ENCODE data around the gene OLR1. TPM values are rescaled to one million over a fixed set of nuclear protein-coding genes. Genes with fewer than 3 reads are reported as not detected.
A peak's percentile ranks its signal among the peaks of the same experiment; 100 is the strongest.
"Not testable (repeated sequence)": the region's sequence is repeated elsewhere in the genome, so short reads cannot be mapped to it uniquely, and the experiment has no call there.

OLR1 gene
- total RNA-seq (2014; rRNA removed; shearing (Covaris generic)) = 0.06 TPM in 1 of 2 replicates, not detected in the other

DNA sequence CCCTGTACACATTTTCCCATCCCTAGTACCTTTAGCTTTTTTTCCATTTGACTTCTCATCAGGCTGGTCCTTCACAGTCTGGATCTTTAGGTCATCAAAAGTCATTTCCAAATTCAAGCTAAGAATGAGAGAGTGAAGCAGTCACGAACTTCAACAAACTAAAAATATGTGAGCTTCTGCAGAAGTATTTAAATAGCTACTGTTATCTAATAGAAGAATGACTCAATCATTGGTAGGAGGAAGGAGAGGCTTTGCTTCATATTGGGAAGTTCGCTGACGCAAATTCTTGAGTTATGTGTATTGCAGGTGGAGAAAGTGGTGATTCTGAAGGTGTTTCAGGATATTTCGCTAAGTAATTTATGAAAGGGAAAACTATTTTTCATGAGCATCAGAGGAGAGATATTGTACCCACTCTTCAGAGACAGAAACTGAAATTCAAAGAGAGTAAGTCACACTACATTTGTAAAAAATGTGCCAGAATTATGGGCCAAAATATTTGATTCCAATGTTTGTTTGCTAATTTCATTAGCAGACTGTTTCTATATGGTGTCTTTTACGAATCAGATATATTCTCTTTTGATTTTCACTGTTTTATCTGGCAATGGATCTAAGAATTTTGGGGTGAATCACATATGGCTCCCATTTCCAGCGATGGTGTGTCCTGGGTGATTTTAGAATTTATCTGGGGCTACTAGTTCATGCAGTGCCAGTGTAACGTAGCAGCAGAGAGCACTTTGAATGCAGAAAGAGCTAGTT, at the start of gene OLR1:
Gene OLR1, minus strand, starts transcription at position 160 of the 756 bp plus-strand sequence. Its CDS starts 55 bp downstream, at position 105.
- no peak for DNase-seq (ENCODE audit: low read depth)

DNA sequence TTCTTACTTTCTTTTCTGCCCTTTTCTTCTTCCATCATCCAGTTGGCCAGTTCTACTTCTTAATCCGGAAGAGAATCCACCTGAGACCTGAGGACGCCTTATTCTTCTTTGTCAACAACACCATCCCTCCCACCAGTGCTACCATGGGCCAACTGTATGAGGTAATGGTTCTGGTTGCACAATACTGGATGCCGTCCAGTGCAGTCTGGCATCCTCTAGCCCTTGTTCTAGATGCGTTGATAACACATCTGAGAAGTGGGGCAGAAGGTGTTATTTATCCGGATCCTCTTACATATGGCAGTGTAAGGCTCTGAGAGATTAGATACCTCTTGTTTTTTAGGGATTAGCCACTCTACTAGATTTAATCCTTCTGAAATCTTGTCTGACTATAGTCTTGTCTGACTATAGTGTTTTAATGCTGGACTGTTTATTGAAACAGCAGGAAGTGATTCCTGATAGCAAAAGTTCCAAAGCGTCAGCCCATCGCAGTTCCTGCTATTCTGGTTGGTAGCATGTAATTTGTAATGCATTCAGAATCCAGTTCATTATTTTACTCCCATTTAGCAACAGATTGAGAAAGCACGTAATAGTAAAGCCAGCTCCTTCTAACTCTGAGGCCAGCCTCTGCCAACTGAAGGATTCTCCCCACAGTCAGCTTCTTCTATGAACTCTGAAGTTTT, 48.6 kb upstream of the OLR1 start:
- DNase-seq (ENCODE audit: low read depth) = no peak

DNA sequence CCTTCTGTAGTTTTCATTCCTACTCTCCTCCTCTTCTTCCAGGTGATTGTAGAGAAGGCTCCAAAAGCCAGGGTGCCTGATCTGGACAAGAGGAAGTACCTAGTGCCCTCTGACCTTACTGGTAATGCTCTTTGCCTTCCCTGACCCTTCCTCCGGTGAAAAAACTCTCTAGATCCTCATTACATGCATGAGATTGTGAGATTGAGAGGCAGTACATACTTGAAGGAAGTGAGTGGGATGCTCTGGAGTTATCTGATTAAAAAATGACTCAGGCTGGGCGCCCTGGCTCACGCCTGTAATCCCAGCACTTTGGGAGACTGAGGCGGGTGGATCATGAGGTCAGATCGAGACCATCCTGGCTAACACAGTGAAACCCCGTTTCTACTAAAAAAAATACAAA, 46.1 kb upstream of the OLR1 start:
- DNase-seq (ENCODE audit: low read depth) = no peak

DNA sequence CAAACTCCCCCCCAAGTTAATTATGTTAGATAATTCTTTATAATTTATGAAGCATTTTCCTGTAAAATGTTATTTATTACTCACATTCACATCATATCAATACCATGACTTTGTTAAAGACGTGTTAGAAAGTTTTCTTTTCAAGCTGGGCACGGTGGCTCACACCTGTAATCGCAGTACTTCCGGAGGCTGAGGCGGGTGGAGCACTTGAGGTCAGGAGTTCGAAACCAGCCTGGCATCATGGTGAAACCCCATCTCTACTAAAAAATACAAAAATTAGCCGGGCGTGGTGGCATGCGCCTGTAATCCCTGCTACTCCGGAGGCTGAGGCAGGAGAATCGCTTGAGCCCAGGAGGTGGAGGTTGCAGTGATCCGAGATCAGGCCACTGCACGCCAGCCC, 44.0 kb upstream of the OLR1 start:
- not testable (repeated sequence) for DNase-seq (ENCODE audit: low read depth)

DNA sequence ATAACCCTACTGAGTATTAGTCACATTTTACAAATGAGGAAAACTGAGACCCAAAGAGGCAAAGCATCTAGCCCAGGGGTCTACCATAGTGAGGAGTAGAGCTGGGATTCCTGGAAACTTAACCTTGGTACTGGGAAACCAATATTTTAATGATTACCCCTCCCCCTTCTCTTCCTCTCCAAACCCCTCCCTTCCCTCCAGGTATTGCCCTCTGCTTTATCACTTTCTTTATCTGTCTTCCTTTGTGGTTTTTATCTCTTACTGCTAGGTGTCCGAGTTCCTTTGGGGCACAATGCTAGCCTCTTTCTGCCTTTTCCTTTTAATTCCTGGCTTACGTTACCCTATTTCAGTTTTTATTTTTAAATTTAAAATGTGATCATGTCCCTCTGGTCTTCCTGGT, 43.5 kb upstream of the OLR1 start:
- DNase-seq (ENCODE audit: low read depth) = no peak

DNA sequence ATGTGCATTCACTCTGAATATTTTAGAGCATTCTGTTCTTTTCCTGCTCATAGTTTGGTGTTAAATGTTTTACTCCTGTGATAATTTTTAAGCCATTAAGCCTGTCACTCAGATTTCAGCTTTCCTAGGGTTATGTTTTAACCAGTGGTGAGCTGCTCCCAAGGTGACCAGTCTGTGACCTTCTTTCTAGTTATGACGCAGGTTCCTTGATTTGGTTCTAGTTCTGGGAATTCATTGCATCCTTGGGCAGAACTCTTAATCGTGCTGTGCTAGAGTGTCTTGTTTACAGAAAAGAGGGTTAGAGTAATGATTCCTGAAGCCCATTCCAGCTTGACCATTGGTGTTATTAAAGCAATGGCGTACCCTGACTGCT, 42.9 kb upstream of the OLR1 start:
- DNase-seq (ENCODE audit: low read depth) = no peak

DNA sequence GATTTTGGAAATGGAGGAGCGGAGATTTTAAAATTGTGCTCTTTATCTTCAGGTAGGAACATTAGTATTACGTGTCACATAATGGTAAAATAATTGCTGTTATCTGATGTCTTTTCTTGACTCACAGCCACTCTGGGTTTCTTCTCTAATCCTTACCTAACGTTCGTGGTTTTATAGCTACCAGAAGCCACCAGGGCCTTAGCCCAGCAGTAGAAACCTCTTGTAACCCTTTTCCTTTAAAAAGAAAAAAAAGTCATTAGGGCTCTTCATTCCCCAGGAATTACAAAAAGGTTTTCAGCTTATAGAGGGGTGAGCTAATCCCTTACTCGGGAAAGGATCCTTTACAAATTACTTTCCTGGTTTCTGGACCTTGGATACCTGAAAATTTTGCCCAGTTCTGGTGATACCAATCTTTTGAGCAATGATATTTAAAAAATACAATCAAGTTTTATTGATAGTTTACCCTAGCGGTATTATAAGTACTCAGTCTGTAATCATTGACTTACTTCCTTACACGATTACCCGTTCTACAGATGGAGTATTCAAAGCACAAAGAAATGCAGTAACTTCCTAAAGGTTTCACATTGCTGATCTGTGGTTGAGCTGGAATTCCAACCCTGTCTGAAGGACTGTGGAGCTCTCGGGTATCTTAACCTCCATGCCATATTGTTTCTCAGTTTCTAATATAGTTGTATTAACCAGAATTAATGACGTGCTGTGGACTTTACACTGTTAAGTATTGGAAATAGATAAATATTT, 42.4 kb upstream of the OLR1 start:
- peak; percentile 30 for DNase-seq (ENCODE audit: low read depth)

DNA sequence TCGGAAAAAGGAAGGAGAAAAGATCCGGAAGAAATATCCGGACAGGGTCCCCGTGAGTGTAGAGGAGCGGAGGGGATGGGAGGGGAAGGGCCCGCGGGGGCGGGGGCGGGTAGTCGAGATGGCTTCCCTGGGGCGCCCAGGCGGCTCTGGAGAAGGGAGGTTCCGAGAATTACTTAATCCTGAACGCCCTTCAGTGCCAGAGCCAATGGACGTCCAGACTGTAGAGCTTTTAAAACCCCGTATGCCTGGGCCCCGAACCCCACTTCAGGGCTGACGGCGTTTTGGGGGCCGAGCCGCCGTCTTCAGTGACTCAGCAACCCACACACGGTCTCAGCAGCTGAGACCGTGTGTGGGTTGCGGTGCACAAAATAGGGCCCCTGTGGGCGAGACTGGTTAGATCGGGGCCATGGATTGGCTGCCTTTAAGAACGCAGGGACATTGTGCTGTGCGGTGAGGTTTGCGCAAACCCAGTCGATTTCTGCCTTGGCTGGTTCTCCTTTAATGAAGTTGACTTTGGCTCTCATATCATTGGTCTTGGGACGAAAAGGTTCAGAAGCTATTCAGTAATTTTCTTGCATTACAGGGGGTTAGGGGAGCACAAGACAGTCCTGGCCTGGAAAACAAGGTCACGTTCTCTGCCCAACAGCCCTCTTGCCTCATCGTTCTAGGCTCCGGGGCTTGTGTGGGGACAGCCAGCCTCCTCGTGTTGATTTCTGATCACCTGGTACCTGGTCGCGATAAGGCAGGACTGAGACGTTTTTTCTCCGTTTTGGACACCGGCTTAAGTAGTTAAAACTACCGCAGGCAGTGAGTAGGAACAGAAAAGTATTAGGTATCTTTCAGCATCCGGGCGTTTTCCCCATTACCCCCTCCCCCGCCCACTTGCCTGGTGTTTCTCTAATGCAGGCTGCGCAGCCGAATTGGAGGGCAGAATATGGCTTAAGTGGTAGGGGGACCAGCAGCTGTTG, 41.5 kb upstream of the OLR1 start:
- DNase-seq (ENCODE audit: low read depth) = peak; percentile 65

DNA sequence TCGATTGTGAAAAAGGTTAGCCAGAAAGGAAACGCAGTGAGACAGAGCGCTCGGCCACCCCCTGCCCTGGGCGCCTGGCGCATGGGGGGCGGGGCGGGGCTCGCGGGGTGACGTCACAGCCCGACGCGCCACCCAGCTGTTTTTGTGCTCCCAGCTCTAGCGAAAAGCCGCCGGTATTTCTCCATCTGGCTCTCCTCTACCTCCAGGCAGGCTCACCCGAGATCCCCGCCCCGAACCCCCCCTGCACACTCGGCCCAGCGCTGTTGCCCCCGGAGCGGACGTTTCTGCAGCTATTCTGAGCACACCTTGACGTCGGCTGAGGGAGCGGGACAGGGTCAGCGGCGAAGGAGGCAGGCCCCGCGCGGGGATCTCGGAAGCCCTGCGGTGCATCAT, 40.8 kb upstream of the OLR1 start, which contains the start of gene GABARAPL1:
Gene GABARAPL1, plus strand, starts transcription at position 139 of the 393 bp plus-strand sequence. Its CDS starts 253 bp downstream, at position 392.
- DNase-seq (ENCODE audit: low read depth) = peak; percentile 75

DNA sequence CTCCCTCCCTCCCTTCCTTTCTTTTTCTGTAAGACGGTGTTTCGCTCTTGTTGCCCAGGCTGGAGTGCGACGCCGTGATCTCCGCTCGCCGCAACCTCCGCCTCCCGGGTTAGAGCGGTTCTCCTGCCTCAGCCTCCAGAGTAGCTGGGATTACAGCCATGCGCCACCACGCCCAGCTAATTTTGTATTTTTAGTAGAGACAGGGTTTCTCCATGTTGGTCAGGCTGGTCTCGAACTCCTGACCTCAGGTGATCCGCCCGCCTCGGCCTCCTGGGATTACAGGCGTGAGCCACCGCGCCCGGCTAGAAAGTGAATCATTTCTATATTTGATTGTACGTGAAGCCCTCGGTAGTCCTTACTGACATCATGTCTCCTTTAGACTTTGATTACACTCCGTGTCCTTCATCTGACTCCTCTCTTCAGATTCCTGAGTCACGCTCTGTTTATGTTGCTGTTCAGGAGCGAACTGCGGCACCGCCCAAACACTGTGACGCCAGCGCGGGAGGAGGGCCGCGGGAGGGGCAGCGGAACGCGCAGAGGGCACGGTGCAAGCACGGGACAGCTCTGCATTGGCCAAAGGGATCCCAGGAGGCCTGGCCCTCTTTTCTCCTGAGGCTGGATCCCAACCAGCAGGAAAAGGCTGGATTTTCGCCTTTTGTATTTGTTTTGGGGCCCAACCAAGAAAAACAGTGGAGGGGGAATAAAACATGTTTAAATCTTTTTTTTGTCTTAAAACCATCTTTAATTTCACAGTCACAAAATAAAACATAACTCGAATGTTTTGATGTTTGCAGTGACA, 40.2 kb upstream of the OLR1 start:
- peak; percentile 94 for DNase-seq (ENCODE audit: low read depth)

DNA sequence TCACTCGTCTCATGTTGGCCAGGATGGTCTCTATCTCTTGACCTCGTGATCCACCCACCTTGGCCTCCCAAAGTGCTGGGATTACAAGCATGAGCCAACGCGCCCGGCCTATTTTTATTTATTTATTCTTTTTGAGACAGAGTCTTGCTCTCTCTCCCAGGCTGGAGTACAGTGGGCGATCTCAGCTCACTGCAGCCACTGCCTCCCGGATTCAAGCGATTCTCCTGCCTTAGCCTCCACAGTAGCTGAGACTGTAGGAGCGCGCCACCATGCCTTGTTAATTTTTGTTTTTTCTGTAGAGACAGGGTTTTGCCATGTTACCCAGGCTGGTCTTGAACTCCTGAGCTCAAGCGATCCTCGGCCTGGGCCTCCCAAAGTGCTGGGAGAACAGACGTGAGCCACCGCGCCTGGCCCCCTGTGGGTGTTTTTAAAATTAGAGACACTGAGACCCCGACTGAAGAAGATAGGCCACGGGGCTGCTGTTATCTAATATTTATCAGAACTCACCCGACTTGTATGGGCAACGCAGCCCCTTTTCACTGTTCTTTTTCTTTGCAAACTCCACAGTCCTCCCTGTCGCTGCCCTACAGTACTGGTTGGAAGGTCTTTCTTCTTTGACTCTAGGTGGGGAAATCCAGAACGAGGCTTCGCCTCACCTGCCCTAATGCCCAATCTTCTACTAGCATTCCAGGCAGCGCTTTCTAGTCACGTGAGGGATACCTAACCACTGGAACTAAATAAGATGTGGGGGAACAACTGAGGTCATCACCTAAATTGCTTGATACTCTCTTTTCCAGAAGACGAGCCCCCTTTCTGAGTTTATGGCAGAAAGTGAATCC, 39.4 kb upstream of the OLR1 start:
- DNase-seq (ENCODE audit: low read depth) = peak; percentile 2

DNA sequence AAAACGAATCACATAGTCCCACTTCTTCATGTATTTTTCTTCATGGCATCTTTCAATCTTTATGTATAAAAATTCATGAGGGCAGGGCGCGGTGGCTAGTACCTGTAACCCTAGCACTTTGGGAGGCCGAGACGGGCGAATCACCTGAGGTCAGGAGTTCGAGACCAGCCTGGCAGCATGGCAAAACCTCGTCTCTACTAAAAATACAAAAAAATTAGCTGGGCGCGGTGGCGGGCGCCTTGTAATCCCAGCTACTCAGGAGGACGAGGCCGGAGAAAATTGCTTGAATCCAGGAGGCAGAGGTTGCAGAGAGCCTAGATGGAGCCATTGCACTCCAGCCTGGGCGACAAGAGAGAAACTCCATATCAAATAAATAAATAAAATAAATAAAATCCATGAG, 38.3 kb upstream of the OLR1 start:
- no peak for DNase-seq (ENCODE audit: low read depth)

DNA sequence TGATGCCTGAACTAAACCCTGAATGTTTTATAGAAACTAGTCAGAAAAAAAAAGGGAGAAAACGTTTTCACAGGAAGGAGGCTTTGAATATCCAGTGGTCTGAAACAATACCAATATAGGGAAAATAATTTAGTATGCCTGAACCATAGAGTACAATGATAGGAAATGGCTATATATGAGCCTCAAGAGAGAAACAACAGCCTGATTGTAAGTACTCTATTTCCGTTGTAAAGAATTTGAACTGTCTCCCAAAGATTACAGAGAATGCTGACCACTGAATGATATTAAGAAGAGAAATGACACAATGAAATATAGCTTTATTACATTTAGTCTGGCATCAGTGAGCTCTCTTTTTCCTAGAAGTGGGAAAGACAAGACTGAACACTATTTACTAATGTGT, 35.2 kb upstream of the OLR1 start:
- DNase-seq (ENCODE audit: low read depth) = no peak

DNA sequence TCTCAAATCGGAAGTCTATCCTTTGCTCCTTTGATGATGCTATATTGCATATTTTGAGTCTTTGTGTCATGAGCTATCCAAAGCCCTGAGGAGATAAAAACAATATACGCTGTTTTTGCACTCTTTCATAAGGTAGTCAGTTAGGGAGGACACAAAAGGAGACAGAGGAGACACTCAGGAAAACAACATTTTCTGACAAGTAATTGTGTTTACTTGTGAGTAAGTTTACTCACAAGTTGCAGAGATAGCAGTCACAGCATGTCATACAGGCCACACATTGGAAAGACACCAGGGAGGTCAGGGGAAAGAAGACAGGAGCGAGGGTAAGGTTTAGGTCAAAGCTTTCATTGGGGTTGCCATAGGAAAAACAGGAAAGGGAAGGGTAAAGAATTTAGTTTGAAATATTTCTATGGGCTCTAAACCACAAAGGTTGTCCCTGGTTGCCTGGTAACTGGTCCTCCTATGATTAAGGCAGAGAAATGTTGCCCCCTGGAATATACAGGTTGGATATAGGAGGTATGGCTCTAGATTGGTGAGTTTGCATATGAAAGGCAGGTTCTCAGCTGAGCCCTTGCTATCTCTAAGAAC, 33.4 kb upstream of the OLR1 start:
- DNase-seq (ENCODE audit: low read depth) = no peak

DNA sequence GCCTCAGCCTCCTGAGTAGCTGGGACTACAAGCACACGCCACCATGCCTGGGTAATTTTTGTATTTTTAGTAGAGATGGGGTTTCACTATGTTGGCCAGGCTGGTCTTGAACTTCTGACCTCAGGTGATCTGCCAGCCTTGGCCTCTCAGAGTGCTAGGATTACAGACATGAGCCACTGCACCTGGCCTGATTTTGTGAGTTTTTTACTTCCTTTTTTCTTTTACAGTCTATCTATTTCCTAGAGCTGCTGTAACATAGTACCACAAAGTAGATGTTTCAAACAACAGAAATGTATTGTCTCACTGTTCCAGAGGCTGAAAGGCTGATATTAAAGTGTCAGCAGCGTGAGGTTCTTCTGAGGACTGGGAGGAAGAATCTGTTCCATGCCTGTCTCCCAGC, 32.6 kb upstream of the OLR1 start:
- not testable (repeated sequence) for DNase-seq (ENCODE audit: low read depth)

DNA sequence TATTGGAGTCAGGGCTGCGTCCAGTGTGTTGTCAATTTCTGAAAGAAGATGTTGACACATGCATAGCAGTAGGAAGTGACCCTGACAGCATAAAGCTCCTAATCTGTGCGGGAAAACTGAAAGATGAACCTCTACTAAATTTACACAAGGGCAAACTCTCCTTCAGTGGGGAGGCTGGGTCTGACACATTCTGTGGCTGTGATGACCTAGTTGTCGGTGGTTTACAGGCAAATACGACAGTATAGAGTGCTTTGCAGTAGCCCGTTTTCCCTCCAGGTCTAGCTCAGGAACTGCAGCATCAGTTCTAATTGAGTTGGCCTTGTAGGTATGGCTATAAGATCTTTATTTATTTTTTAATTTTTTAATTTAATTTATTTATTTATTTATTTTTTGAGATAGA, 25.9 kb upstream of the OLR1 start:
- no peak for DNase-seq (ENCODE audit: low read depth)

DNA sequence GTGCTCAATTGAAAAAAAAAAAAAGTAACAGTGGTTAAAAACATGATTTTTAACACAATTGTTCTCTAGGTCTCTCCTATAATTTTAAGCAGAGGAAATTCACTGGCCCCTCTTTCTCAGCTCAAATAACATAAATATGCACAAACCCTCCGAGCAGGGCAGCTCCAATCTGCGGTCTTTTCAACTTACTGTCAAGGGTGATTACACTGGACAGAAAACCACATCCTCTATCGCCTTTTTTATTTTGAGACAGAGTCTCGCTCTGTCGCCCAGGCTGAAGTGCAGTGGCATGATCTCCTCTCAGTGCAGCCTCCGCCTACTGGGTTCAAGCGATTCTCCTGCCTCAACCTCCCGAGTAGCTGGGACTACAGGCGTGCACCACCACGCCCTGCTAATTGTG, 24.3 kb upstream of the OLR1 start:
- DNase-seq (ENCODE audit: low read depth) = no peak

DNA sequence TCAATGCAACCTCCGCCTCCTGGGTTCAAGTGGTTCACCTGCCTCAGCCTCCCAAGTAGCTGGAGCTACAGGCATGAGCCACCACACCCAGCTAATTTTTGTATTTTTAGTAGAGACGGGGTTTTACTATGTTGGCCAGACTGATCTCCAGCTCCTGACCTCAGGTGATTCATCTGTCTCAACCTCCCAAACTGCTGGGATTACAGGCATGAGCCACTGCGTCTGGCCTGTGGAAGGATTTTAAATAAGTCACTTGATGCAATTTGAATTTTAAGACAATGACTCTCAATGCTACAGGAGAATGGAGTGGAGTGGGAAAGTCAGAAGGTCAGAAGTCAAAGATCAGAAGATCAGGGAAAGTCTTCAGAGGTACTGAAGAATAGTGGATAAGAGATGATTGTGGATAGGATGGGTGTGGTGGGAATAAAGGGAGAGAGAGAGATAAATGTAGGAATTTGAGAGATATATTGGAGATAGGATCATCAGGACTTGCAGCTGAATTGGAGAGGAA, 22.3 kb upstream of the OLR1 start:
- DNase-seq (ENCODE audit: low read depth) = no peak

DNA sequence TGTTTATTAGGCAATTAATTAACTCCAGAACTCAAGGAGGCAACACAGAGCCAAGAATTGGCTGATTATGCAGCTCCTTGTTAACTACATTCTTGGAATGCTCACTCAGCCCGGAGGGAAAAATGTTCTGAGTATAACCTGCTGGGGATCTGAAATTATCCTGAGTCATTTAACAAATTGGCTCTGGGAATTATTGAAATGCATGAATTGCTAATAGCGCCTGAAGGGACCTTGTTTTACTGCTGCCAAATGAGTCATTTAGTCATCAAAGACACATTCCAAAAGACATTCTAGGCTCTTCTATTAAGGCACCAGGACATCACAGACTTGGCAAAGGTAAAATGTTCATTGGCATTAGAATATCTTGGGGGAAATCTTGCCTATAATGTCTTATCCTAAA, 19.9 kb upstream of the OLR1 start:
- DNase-seq (ENCODE audit: low read depth) = peak; percentile 25
